Mesodermal cell (in vitro differentiated cells): ENCODE measurements around the gene ACP4. TPM values are rescaled to one million over a fixed set of nuclear protein-coding genes. Genes with fewer than 3 reads are reported as not detected.
"Not testable (repeated sequence)": the region's sequence is repeated elsewhere in the genome, so short reads cannot be mapped to it uniquely, and the experiment has no call there.

Experiments
- H3K27ac ChIP-seq: 2 replicates; pipeline ENCODE4 v1.7.0; 2013; ENCODE audit warnings: mild to moderate bottlenecking, low read depth, low read length, moderate library complexity; ENCODE audit not compliant: severe bottlenecking
- H3K36me3 ChIP-seq: 2 replicates; pipeline ENCODE4 v1.7.1; 2013; ENCODE audit warnings: mild to moderate bottlenecking, low read length, moderate library complexity; ENCODE audit not compliant: control insufficient read depth, insufficient read depth
- H3K4me1 ChIP-seq: one replicate; pipeline ENCODE4 v1.7.1; 2013; ENCODE audit warnings: mild to moderate bottlenecking, low read length; ENCODE audit not compliant: insufficient read depth, control insufficient read depth, poor library complexity, severe bottlenecking
- H3K4me3 ChIP-seq: 2 replicates; pipeline ENCODE4 v1.7.0; 2013; ENCODE audit warnings: low read length, control low read depth, mild to moderate bottlenecking; ENCODE audit not compliant: insufficient read depth, poor library complexity, severe bottlenecking; ENCODE audit errors: extremely low read depth
- H3K9me3 ChIP-seq: 2 replicates; pipeline ENCODE4 v1.7.1; 2013; ENCODE audit warnings: mild to moderate bottlenecking, low read length, moderate library complexity; ENCODE audit not compliant: control insufficient read depth
- WGBS, 2 experiments: methylation state at CpG; one replicate each; pipeline ENCODE4 v1.1.5; 2013; ENCODE audit warnings: missing lambda C conversion rate in 2 of 2; ENCODE audit not compliant: insufficient coverage in 2 of 2; 5-methylcytosine and 5-hydroxymethylcytosine counted together
- polyA plus RNA-seq, 2 experiments: library from polyadenylated mRNA; stranded (reverse); fragments of 50-300 nt; gene quantifications; one replicate each; pipeline ENCODE4 v1.2.3, GENCODE V29; 2013

The ACP4 gene
- not detected for polyA plus RNA-seq (2013, experiment 1 of 2)
- polyA plus RNA-seq (2013, experiment 2 of 2) = not detected

- no peaks in the 10 kb centered on the region for H3K4me1 ChIP-seq
- no peaks in the 10 kb centered on the region for H3K36me3 ChIP-seq
- no peak within 1 kb of the TSS for H3K4me3 ChIP-seq
- no peak within 1 kb of the TSS for H3K27ac ChIP-seq
- WGBS, 2 experiments = 90 to 91% methylated on average over 6 to 13 of the region's 15 CpGs
- no peaks in the 10 kb centered on the region for H3K9me3 ChIP-seq
Measured at GRCh38 chr19:50790396-50790795, at the start of gene ACP4. ACP4 (plus strand) TSS chr19:50790415; CDS start chr19:50790415, 0 bp downstream.

GRCh38 chr19:50741179-50741933 lies 48.9 kb upstream of the ACP4 start:
- no peaks in the 10 kb centered on the region for H3K36me3 ChIP-seq
- WGBS, 2 experiments = 75 to 76% methylated on average over 11 to 13 of the region's 18 CpGs
- H3K27ac ChIP-seq = no peak overlapping the region
- H3K4me1 ChIP-seq = no peaks in the 10 kb centered on the region
- peaks cover 3% of the 10 kb centered on the region for H3K9me3 ChIP-seq
- H3K4me3 ChIP-seq = no peak overlapping the region

- WGBS, 2 experiments = 85 to 92% methylated on average over 5 to 6 of the region's 6 CpGs
- peaks cover 3% of the 10 kb centered on the region for H3K9me3 ChIP-seq
- no peaks in the 10 kb centered on the region for H3K36me3 ChIP-seq
- no peak overlapping the region for H3K27ac ChIP-seq
- no peak overlapping the region for H3K4me3 ChIP-seq
- H3K4me1 ChIP-seq = no peaks in the 10 kb centered on the region
Measured at GRCh38 chr19:50743537-50743936, 46.7 kb upstream of the ACP4 start.

- WGBS, 2 experiments = 50 to 80% methylated on average over 1 of the region's 10 CpGs
Measured at GRCh38 chr19:50745221-50745620, 45.0 kb upstream of the ACP4 start.

GRCh38 chr19:50747141-50747540 lies 43.1 kb upstream of the ACP4 start:
- not testable (repeated sequence) for H3K27ac ChIP-seq, H3K4me3 ChIP-seq, H3K36me3 ChIP-seq, H3K4me1 ChIP-seq, H3K9me3 ChIP-seq
- 92 to 94% methylated on average over 9 to 11 of the region's 14 CpGs for WGBS, 2 experiments

More at GRCh38 chr19:50745221-50745620, 45.0 kb upstream of the ACP4 start:
- Histone ChIP-seq H3K36me3 (no peaks in the 10 kb centered on the region), H3K9me3 (no peaks in the 10 kb centered on the region), H3K4me1 (no peaks in the 10 kb centered on the region), H3K4me3 (no peak overlapping the region), H3K27ac (no peak overlapping the region)

- Histone ChIP-seq H3K27ac (no peak overlapping the region), H3K9me3 (no peaks in the 10 kb centered on the region), H3K36me3 (no peaks in the 10 kb centered on the region), H3K4me3 (no peak overlapping the region), H3K4me1 (no peaks in the 10 kb centered on the region)
- 64 to 67% methylated on average over 1 of the region's 6 CpGs for WGBS, 2 experiments
Measured at GRCh38 chr19:50749490-50749889, 40.7 kb upstream of the ACP4 start.

- no peaks in the 10 kb centered on the region for H3K4me1 ChIP-seq
- H3K4me3 ChIP-seq = no peak overlapping the region
- H3K36me3 ChIP-seq = no peaks in the 10 kb centered on the region
- H3K9me3 ChIP-seq = no peaks in the 10 kb centered on the region
- WGBS, 2 experiments = 80 to 86% methylated on average over 12 to 15 of the region's 15 CpGs
- H3K27ac ChIP-seq = no peak overlapping the region
Measured at GRCh38 chr19:50750010-50750409, 40.2 kb upstream of the ACP4 start.

- 73 to 90% methylated on average over 2 to 3 of the region's 4 CpGs for WGBS, 2 experiments
- Histone ChIP-seq H3K4me3 (no peak overlapping the region), H3K27ac (no peak overlapping the region), H3K36me3 (no peaks in the 10 kb centered on the region), H3K9me3 (no peaks in the 10 kb centered on the region), H3K4me1 (no peaks in the 10 kb centered on the region)
Measured at GRCh38 chr19:50753879-50754278, 36.3 kb upstream of the ACP4 start.

- H3K27ac ChIP-seq, H3K4me1 ChIP-seq, H3K36me3 ChIP-seq, H3K4me3 ChIP-seq, H3K9me3 ChIP-seq: not testable (repeated sequence)
- WGBS, 2 experiments = 62 to 64% methylated on average over 6 to 8 of the region's 8 CpGs
Measured at GRCh38 chr19:50756244-50756643, 34.0 kb upstream of the ACP4 start.

GRCh38 chr19:50757624-50758023 lies 32.6 kb upstream of the ACP4 start:
- not testable (repeated sequence) for H3K4me1 ChIP-seq, H3K4me3 ChIP-seq, H3K27ac ChIP-seq, H3K36me3 ChIP-seq, H3K9me3 ChIP-seq
- 90% methylated on average over 2 of the region's 3 CpGs; no CpG with 5 or more reads in 1 of the 2 experiments for WGBS, 2 experiments

- 91 to 100% methylated on average over 1 to 9 of the region's 18 CpGs for WGBS, 2 experiments
- not testable (repeated sequence) for H3K36me3 ChIP-seq, H3K27ac ChIP-seq, H3K9me3 ChIP-seq, H3K4me3 ChIP-seq, H3K4me1 ChIP-seq
Measured at GRCh38 chr19:50759076-50759475, 31.1 kb upstream of the ACP4 start.
